Neuronal stem cell (in vitro differentiated cells): ENCODE data around the gene ZGLP1.

Experiments used
- DNase-seq: peaks from one replicate; pipeline ENCODE4 v3.0.0-alpha.2; 2013; ENCODE audit warnings: low spot score
- H2AFZ ChIP-seq: one replicate; pipeline ENCODE4 v1.6.1; 2013; ENCODE audit warnings: mild to moderate bottlenecking, low read length, inconsistent platforms
- H2AK5ac ChIP-seq: 2 replicates; pipeline ENCODE4 v1.6.1; 2013; ENCODE audit warnings: low read depth, mild to moderate bottlenecking, inconsistent platforms, low read length, moderate library complexity, mixed read lengths
- H2BK120ac ChIP-seq: 2 replicates; pipeline ENCODE4 v1.6.1; 2013; ENCODE audit warnings: low read depth, mild to moderate bottlenecking, inconsistent platforms, low read length, moderate library complexity, mixed read lengths
- H2BK12ac ChIP-seq: one replicate; pipeline ENCODE4 v1.6.1; 2013; ENCODE audit warnings: low read length, inconsistent platforms
- H2BK15ac ChIP-seq: 2 replicates; pipeline ENCODE4 v1.6.1; 2013; ENCODE audit warnings: mild to moderate bottlenecking, low read length, inconsistent platforms, mixed read lengths
- H2BK5ac ChIP-seq: one replicate; pipeline ENCODE4 v1.6.1; 2013; ENCODE audit warnings: inconsistent platforms, mild to moderate bottlenecking, low read length, moderate library complexity
- H3K14ac ChIP-seq: one replicate; pipeline ENCODE4 v1.6.1; 2013; ENCODE audit warnings: low read length, inconsistent platforms
- H3K18ac ChIP-seq: 2 replicates; pipeline ENCODE4 v1.6.1; 2013; ENCODE audit warnings: low read length, inconsistent platforms
- H3K23ac ChIP-seq: 2 replicates; pipeline ENCODE4 v1.6.1; 2013; ENCODE audit warnings: low read depth, mild to moderate bottlenecking, mixed read lengths, low read length, inconsistent platforms; ENCODE audit not compliant: poor library complexity
- H3K27ac ChIP-seq: replicated peaks from 3 replicates; pipeline ENCODE4 v1.5.1; 2013; ENCODE audit warnings: low read length, inconsistent platforms
- H3K27me3 ChIP-seq, 3 experiments: 2 replicates each; pipeline ENCODE4 v1.6.1; 2013; ENCODE audit warnings: low read length in 3 of 3, mild to moderate bottlenecking in 2 of 3, inconsistent platforms in 1 of 3, low read depth in 1 of 3, mixed read lengths in 1 of 3, moderate library complexity in 1 of 3; ENCODE audit not compliant: control insufficient read depth in 3 of 3, insufficient read depth in 3 of 3
- H3K36me3 ChIP-seq, 2 donors: replicated peaks in 1 of 2; 2 replicates each; pipeline ENCODE4 v1.6.1; 2013; ENCODE audit warnings: low read length in 2 of 2; ENCODE audit not compliant: control insufficient read depth in 2 of 2, insufficient read depth in 2 of 2
- H3K4ac ChIP-seq: 2 replicates; pipeline ENCODE4 v1.6.1; 2013; ENCODE audit warnings: inconsistent platforms, mild to moderate bottlenecking, low read length, moderate library complexity
- H3K4me1 ChIP-seq, 2 donors: 1 replicate in 1 of 2; 2 replicates in 1 of 2; pipeline ENCODE4 v1.6.1; 2013; ENCODE audit warnings: low read length in 2 of 2, low read depth in 1 of 2; ENCODE audit not compliant: control insufficient read depth in 2 of 2, insufficient read depth in 1 of 2
- H3K4me2 ChIP-seq: one replicate; pipeline ENCODE4 v1.6.1; 2013; ENCODE audit warnings: mild to moderate bottlenecking, low read length, inconsistent platforms; ENCODE audit not compliant: insufficient read depth, poor library complexity, severe bottlenecking
- H3K4me3 ChIP-seq, 2 donors: 2 replicates each; pipeline ENCODE4 v1.5.1; 2013; ENCODE audit warnings: low read length in 2 of 2, mild to moderate bottlenecking in 2 of 2, inconsistent platforms in 1 of 2, moderate library complexity in 1 of 2
- H3K79me1 ChIP-seq: one replicate; pipeline ENCODE4 v1.6.1; 2013; ENCODE audit warnings: low read depth, mild to moderate bottlenecking, inconsistent platforms, low read length, moderate library complexity
- H3K9ac ChIP-seq: one replicate; pipeline ENCODE4 v1.6.1; 2013; ENCODE audit warnings: mild to moderate bottlenecking, low read depth, low read length, inconsistent platforms; ENCODE audit not compliant: poor library complexity
- H3K9me3 ChIP-seq, 2 donors: replicated peaks in 1 of 2; 2 replicates each; pipeline versions ENCODE3 to v1.6.1; 2013; ENCODE audit warnings: low read length in 2 of 2, mild to moderate bottlenecking in 2 of 2, inconsistent platforms in 1 of 2, low read depth in 1 of 2, mixed read lengths in 1 of 2, moderate library complexity in 1 of 2; ENCODE audit not compliant: control insufficient read depth in 2 of 2, insufficient read depth in 1 of 2
- H4K8ac ChIP-seq: one replicate; pipeline ENCODE4 v1.6.1; 2013; ENCODE audit warnings: low read depth, mild to moderate bottlenecking, inconsistent platforms, low read length, moderate library complexity
- H4K91ac ChIP-seq: one replicate; pipeline ENCODE4 v1.6.1; 2013; ENCODE audit warnings: low read length, low read depth, mild to moderate bottlenecking, inconsistent platforms; ENCODE audit not compliant: poor library complexity
- WGBS, 2 donors: extraction: QIAGEN DNeasy Blood & Tissue Kit; methylation state at CpG; one replicate each; pipeline ENCODE4 v1.1.7; 2013; ENCODE audit warnings: missing lambda C conversion rate in 2 of 2, mixed read lengths in 1 of 2; ENCODE audit not compliant: insufficient read length in 2 of 2, insufficient replicate concordance in 1 of 2; ENCODE audit errors: extremely low coverage in 2 of 2; 5-methylcytosine and 5-hydroxymethylcytosine counted together

The ZGLP1 gene

DNA sequence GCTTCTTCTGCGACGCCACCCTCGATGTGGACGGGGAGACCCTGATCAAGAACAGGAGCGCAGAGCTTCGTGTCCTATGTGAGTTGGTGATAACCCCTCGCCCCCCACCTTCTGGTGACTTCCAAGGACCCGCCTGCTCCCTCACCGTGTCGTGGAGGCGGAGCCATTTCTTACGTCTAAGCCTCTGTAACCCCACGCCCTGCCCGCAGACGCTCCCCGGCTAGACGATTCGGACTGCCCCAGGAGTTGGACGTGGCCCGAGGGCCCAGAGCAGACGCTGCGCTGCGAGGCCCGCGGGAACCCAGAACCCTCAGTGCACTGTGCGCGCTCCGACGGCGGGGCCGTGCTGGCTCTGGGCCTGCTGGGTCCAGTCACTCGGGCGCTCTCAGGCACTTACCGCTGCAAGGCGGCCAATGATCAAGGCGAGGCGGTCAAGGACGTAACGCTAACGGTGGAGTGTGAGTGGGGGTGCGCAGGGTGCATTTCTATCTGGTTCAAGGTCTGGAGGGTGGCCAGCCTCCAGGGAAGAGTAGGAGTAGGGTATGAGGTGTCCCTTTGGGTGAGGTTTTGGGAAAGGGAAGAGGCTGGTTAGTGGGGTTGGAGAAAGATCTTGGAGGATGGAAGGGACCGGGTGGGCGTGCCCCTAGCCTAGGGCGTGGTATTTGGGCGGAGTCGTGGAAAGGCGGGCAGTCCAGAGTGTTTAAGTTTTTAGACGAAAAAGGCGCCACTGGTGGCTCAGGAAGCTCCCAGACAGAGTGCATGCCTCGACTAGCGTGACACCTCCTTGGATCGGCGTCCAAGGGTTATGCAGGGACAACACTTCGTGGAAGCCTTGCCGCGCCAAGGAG lies 16.6 kb downstream of the ZGLP1 start:
- Histone ChIP-seq H2BK5ac (no peak overlapping the region), H3K9me3 (peaks cover 5 to 8% of the 10 kb centered on the region in 2 donors), H3K23ac (peak overlapping the region; percentile 21), H3K4me3 (peak overlapping the region; percentile 55 to 67), H2BK12ac (peak overlapping the region; percentile 1), H3K9ac (peak overlapping the region; percentile 53), H3K27me3 (peaks cover 70 to 89% (median 75%) of the 10 kb centered on the region in 3 experiments), H3K14ac (no peak overlapping the region), H4K8ac (no peak overlapping the region), H2BK120ac (no peak overlapping the region), H3K18ac (peak overlapping the region; percentile 79), H3K27ac (no peak overlapping the region), H3K79me1 (no peaks in the 10 kb centered on the region), H2AK5ac (peak overlapping the region; percentile 24), H3K36me3 (no peaks in the 10 kb centered on the region), H4K91ac (no peak overlapping the region), H2AFZ (peak overlapping the region; percentile 98), H3K4me1 (peaks cover 29 to 32% of the 10 kb centered on the region in 2 donors), H3K4ac (no peak overlapping the region), H2BK15ac (peak overlapping the region; percentile 61), H3K4me2 (peak overlapping the region; percentile 77)
- WGBS, 2 donors = no CpG with 5 or more reads among the region's 56 CpGs
- DNase-seq = no peak

DNA sequence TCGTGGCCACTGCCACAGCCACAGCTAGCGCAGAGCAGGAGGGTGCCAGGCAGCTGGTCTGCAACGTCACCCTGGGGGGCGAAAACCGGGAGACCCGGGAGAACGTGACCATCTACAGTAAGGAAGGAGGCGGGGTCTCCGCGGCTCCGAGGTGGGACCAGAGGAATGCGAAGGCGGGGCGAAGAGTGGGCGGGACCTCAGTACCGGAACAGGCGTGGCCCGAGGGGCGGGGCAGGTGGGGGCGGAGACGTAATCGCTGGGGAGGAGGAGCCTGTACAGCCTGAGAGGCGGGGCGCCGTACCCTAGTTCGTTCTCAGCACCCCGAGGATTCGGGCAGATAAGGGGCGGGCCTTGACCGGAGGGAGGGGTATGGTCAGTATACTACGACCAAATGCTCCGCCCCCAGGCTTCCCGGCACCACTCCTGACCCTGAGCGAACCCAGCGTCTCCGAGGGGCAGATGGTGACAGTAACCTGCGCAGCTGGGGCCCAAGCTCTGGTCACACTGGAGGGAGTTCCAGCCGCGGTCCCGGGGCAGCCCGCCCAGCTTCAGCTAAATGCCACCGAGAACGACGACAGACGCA lies 17.3 kb downstream of the ZGLP1 start:
- no peaks in the 10 kb centered on the region for H3K36me3 ChIP-seq
- H2BK15ac ChIP-seq = peak overlapping the region; percentile 61
- H4K91ac ChIP-seq = no peak overlapping the region
- no peak overlapping the region for H2AK5ac ChIP-seq
- WGBS, 2 donors = no CpG with 5 or more reads among the region's 45 CpGs
- H3K4me3 ChIP-seq = peak overlapping the region; percentile 55 to 76
- no peak overlapping the region for H3K9ac ChIP-seq
- H3K79me1 ChIP-seq = no peaks in the 10 kb centered on the region
- H3K4me1 ChIP-seq = peaks cover 29 to 32% of the 10 kb centered on the region in 2 donors
- H2BK12ac ChIP-seq = peak overlapping the region; percentile 2
- H3K27ac ChIP-seq = no peak overlapping the region
- no peak overlapping the region for H3K14ac ChIP-seq
- DNase-seq = peak; percentile 77
- H4K8ac ChIP-seq = no peak overlapping the region
- H3K18ac ChIP-seq = peak overlapping the region; percentile 79
- peak overlapping the region; percentile 29 for H3K23ac ChIP-seq
- H3K27me3 ChIP-seq = peaks cover 75 to 96% (median 76%) of the 10 kb centered on the region in 3 experiments
- H3K4ac ChIP-seq = no peak overlapping the region
- peak overlapping the region; percentile 98 for H2AFZ ChIP-seq
- H2BK5ac ChIP-seq = no peak overlapping the region
- H3K4me2 ChIP-seq = peak overlapping the region; percentile 77
- H3K9me3 ChIP-seq = peaks cover 5 to 13% of the 10 kb centered on the region in 2 donors
- H2BK120ac ChIP-seq = no peak overlapping the region

DNA sequence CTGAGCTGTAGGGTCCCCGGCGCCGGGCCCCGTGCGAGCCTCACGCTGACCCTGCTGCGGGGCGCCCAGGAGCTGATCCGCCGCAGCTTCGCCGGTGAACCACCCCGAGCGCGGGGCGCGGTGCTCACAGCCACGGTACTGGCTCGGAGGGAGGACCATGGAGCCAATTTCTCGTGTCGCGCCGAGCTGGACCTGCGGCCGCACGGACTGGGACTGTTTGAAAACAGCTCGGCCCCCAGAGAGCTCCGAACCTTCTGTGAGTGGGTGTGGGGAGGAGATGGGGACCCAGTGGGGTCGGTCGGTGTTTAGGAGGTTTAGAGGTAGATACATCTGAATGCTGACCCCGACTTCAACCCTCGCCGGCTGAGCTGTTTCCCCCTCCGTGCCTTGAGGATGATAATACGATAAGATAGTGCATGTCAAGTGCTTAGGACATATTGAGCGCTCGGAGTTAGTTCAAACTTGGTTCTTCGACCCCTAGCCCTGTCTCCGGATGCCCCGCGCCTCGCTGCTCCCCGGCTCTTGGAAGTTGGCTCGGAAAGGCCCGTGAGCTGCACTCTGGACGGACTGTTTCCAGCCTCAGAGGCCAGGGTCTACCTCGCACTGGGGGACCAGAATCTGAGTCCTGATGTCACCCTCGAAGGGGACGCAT lies 17.9 kb downstream of the ZGLP1 start:
- no peak for DNase-seq

More for the DNA sequence above, 17.9 kb downstream of the ZGLP1 start:
- peaks cover 72 to 100% (median 77%) of the 10 kb centered on the region in 3 experiments for H3K27me3 ChIP-seq
- H3K4me1 ChIP-seq = peaks cover 28 to 35% of the 10 kb centered on the region in 2 donors
- H2BK12ac ChIP-seq = peak overlapping the region; percentile 14
- peak overlapping the region; percentile 18 for H2BK15ac ChIP-seq
- H3K14ac ChIP-seq = no peak overlapping the region
- peak overlapping the region; percentile 58 for H3K18ac ChIP-seq
- H4K8ac ChIP-seq = no peak overlapping the region
- H3K4me2 ChIP-seq = peak overlapping the region; percentile 87
- peak overlapping the region; percentile 61 for H3K9ac ChIP-seq
- no peak overlapping the region for H3K27ac ChIP-seq
- H3K36me3 ChIP-seq = no peaks in the 10 kb centered on the region
- H2BK120ac ChIP-seq = no peak overlapping the region
- no peaks in the 10 kb centered on the region for H3K79me1 ChIP-seq
- H3K23ac ChIP-seq = peak overlapping the region; percentile 52
- no peak overlapping the region for H3K4ac ChIP-seq
- no peak overlapping the region for H4K91ac ChIP-seq
- no peak overlapping the region for H2BK5ac ChIP-seq
- peak overlapping the region; percentile 98 for H2AFZ ChIP-seq
- H3K9me3 ChIP-seq = peaks cover 5 to 13% of the 10 kb centered on the region in 2 donors
- H3K4me3 ChIP-seq = peak overlapping the region; percentile 55 to 76
- WGBS, 2 donors = no CpG with 5 or more reads among the region's 49 CpGs
- H2AK5ac ChIP-seq = peak overlapping the region; percentile 39
